HPDE6-E6E7 (cell line): ENCODE results near the gene NCKAP1.

ENCODE experiments used
- DNase-seq: peaks from one replicate; pipeline ENCODE4 v3.0.0; 2011; ENCODE audit warnings: missing footprints; ENCODE audit errors: extremely low spot score

Gene NCKAP1

DNA sequence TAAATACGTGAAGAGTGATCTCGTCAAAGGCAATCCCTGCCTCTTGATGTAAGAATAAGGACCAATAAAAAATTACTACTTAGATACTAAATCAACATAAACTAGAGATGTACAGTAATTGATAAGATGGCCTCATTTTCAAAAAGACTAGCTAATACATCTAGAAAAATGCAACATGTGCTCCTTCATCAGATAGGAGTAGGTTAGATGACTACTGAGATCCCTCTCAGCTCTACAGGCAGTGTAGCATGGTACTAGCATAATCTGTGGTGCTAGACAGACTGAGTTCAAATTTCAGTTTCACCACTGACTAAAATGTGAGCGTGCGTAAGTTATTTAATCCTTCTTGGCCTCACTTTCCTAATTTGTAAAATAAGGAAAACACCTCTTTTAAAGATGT is 89.2 kb downstream of the NCKAP1 start:
- DNase-seq: no peak

- no peak for DNase-seq
Measured at GRCh38 chr2:182946958-182947369, 91.3 kb downstream of the NCKAP1 start.

DNA sequence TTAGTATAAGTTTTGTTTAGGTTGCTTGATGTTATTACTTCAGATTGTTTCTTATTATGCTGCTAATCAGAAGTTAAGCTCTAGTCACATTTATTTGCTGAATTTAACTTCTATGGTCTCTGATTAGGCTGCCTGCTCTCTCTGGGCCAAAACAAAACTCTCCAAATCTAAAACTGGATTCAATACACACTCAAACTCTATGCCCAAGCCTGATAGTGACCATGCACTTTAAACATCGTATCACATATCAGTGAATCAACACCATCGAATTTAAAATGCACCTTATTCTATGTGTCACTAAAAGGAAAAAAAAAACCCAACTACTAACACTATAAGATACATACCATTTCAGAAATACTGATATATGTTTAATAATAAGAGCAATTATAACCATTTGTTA is 94.9 kb downstream of the NCKAP1 start:
- DNase-seq: no peak

- no peak for DNase-seq
Measured at GRCh38 chr2:182942756-182943155, 95.5 kb downstream of the NCKAP1 start.

DNA sequence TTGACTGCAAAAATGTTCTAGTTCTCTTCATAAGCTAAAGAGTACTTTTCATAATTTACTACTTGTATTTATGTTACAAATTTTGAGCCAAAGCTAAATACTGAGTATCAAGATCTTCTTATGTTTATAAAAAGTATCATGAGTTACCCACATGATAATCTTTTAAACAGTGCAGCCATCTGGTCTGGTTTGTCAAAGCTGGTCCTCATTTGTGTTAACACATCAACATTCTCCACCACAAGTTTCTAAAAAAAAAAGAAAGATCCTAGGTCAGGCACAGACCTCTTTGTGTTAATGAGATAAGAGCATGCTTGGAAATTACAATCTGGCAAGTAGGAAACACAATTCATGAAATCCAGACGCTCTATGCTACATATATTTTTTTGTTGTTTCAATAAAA is 96.3 kb downstream of the NCKAP1 start:
- no peak for DNase-seq

GRCh38 chr2:182941121-182941722 is 97.0 kb downstream of the NCKAP1 start:
- DNase-seq: no peak

DNA sequence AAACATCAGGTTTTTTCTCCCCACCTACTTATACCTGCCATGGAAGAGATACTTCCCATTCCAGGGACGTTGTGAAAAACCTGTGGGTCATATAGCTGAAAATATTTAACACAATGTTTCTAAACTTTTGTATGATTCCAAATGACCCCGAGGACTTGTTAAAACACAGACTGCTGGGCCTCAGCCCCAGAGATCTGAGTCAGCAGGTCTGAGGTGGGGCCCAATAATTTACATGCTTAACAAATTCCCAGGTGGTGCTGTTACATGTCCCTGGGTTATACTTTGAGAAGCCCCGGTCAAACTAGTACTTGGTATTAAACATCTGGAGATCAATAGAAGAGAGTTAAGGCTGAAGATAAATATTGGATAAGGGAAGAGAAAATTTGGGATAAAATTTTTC is 100.4 kb downstream of the NCKAP1 start:
- DNase-seq: no peak

DNA sequence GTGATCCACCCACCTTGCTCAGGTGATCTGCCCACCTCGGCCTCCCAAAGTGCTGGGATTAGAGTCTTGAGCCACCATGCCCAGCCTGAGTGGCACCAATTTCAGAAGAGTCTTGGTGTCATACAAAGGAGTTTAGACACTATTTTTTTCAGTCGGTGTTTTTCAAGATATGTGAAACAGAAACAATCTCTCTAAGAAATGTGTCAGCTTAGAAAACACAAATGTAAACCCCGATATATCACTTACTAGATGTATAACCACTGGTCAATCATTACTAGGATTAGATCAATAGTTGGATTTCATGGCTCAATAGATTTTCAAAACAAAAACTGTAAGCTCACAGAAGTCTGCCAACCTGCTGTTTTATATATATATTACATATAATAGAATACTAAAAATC is 104.6 kb downstream of the NCKAP1 start:
- no peak for DNase-seq

- DNase-seq: no peak
Measured at GRCh38 chr2:182929972-182930371, 108.3 kb downstream of the NCKAP1 start.

DNA sequence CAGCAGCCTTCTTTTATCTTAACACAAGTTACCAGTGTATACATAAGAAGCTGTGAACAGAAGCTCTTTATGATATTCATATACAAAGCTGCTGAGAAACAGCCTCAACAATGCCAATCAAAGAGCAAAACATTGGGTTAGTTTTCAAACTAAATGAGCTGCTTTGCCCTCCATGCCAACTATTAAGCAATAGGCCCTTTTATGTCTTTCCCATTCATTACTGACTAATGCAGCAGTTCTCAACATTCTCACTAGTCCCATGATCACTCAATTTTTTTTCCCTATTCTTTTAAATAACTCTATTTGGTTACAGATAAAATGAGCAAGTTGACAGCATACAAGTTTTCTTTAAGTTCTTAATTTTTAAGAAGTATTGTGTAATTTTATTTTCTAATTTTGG is 114.0 kb downstream of the NCKAP1 start:
- DNase-seq: no peak

- DNase-seq: no peak
Measured at GRCh38 chr2:182921234-182921633, 117.0 kb downstream of the NCKAP1 start.

GRCh38 chr2:182920631-182921056 is 117.6 kb downstream of the NCKAP1 start:
- DNase-seq: no peak

GRCh38 chr2:182920089-182920488 is 118.2 kb downstream of the NCKAP1 start:
- no peak for DNase-seq

GRCh38 chr2:182918961-182919652 is 119.2 kb downstream of the NCKAP1 start:
- DNase-seq: no peak

GRCh38 chr2:182917924-182918323 is 120.3 kb downstream of the NCKAP1 start:
- no peak for DNase-seq

DNA sequence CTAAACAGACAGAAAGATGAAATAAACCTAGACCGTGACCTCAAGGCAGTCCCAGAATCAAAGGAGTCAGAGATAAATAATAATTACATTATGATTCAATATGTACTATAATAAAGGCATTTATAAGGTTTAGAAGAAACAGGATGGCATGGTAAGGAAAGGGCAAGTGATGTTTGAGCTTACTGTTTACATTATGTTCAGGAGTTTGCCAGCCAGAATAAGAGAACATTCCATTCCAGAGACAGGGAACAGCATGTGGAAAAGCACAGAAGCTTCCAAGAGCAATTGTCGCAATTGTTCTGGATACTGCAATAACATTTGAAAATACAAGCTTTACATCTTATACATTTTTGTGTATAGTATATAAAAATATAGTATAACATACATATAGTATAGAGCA is 121.8 kb downstream of the NCKAP1 start:
- DNase-seq: no peak

DNA sequence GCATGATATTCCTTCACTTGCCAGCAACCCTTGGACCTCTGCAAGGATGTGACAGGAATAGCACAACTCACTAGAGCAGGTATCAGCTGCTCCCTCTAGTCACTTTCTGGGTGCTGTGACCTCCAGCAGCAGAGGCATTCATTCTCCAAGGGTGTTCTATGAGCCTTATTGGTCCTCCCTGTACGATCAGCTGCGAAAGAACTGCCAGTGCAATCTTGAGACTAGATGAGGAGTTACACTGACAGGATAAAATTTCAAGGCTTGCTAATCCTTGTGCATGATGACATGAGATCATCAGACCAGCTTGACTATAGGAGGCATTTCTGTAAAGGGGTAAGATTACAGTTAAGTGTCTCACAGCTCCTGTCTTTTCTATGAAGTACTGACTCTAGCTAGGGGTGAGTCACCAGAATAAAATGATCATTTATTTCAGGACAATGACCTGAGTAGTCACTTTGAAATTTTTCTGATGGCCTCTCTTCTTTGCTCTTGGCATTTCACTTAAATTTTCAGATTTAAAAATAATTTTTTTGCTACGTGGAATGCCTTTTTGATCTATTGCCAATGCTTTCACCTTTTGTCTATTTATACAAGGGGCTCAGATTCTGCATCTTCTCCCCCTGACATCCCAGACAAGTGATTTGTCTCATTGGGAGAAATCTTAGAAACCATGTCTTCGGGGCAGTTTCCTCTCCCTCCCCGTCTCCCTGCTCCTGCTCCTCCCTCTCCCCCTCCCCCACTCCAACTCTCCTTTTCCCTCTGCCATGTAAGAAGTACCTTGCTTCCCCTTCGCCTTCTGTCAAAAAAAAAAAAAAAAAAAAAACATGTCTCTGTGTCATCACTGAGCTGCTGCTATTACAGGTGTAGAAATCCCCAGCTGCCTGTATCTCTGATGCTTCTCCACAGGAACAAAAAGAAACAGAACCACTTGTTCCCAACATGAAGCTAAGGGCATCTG is 122.6 kb downstream of the NCKAP1 start:
- DNase-seq: peak; percentile 36

DNA sequence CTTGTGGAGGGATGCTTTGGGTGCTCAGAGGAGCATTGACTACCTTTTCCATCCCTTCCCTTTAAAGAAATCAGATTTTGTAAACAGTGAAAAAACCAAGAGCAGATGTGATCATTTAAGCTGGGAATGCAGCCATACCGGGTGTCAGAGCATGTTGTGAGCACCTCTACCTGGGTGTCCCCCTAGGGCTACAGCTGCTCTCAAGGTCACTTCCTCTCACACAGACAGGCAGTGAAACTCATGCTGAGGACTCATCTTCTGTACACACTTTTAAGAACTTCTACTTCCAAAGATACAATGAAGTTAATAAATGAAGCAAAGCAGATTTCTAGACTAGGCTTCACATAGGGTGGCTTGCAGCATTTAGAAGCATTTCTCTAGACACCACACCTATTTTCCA is 123.4 kb downstream of the NCKAP1 start:
- no peak for DNase-seq

DNA sequence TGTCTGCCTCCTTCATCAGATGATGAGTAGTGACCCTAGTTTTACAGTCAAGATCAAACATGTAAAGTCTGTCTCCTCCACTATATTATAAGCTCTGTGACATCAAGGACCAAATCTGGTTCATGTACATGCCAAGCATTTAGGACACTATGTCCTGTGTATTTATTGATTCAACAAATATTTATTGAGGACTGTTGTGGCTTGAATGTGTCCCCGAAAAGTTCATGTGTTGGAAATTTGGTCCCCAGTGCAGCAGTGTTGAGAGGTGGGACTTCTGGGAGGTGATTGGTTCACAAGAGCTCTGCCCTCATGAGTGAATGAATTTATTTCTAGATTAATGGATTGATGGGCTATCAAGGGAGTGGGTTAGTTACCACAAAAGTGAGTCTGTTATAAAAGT is 125.2 kb downstream of the NCKAP1 start:
- DNase-seq: no peak

GRCh38 chr2:182912518-182912915 is 125.7 kb downstream of the NCKAP1 start:
- no peak for DNase-seq

DNA sequence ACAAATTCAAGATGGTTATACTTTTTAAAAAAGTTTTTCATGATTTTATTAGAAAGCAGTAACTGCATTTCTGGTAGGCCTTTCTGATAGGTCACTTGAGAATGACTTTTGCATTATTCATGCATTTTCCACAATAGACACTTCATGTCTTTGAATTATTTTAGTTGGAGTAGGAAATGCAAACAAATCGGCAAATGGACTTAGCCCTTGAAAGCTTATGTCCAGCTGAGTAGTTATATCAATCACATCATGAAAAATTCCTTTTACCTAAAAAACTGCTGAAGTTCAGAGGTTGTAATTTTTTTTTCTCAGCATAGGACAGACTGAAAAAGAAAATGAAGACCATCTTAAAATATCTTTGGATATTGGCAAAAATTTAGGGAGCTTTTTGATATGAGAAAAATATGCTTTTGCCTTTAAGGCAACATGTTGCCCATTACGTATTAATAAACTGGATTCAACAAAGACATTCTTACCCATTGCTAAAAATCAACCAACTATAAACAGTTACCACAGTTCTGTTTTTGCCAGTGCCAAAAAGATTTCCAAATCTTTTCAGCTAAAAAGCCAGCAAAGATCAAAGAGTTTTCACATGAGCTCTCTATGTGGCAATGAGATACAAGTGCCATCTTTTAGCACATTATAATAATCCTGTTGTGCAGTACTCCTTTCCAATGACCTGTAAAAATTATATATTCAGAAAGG is 126.3 kb downstream of the NCKAP1 start:
- no peak for DNase-seq

DNA sequence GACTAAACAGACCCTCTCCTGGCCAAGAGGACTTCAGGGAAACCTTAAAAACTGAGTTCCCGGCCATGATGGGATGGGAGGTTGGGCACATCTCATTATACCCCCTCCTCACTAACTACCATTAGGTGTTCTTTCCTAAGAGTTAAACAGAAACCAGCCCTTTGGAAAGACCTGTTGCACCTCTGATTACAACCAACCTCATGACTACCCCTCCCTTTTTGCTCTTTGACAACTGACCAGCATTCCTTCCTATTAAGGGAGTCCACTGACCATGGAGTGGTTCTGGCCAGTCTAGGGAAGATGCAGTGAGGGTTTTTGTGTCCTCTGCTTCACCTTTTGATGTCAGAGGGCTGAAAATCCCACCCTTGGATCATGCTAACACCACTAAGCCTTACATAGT is 127.3 kb downstream of the NCKAP1 start:
- DNase-seq: no peak
